GM13977 (cell line): ENCODE results near the gene IFITM2.

Experiments used
- DNase-seq: peaks from one replicate; pipeline ENCODE4 v3.0.0; 2012; ENCODE audit warnings: low spot score
- in situ Hi-C: fragments of 300-500 bp; cut with MboI; formaldehyde crosslinking; loops from one replicate; pipeline ENCODE4 v1.12.0; 2022; ENCODE audit warnings: low sequenced_read_pairs, low pct_unique_long_range_greater_than_20kb, mixed read lengths, inconsistent platforms; ENCODE audit not compliant: unreplicated experiment
- TF ChIP-seq, protein P1 (sequence below): IDR thresholded peaks from 2 replicates; pipeline ENCODE4 v1.5.1; 2012; ENCODE audit warnings: mild to moderate bottlenecking, control low read depth; ENCODE audit not compliant: insufficient read depth; ENCODE audit errors: extremely low read depth, missing control alignments

IFITM2 gene

DNA sequence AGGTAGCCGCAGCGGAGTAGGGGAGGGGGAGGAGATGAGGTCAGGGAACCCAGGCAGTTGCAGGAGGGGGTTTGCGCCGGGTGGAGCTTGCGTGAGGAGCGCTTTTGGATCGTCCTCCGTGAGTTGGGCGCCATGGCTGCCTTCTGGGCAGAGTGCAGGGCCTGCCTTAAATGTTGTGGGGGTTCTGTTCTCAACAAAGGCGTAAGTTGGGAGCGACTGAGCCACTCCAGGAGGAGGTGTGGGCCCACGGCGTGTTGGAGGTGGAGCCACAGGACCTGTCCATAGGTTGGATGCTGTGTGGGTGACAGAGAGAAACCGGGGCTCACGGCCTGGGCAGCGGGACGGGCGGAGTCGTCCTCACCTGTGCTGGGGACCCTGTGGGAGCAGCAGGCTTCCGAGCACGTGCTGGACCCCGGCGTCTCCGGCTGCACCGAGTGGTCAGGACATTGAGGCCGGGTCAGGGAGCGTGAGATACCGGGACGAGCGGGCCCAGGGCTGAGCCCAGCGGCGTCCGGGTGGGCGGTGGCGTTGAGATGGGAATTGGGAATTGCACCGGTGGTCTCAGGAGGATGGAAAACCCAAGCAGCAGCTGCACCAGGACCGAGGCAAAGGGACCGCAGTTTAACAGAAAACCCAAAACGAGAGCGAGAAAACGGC lies 19.7 kb upstream of the IFITM2 start:
- DNase-seq: no peak
- in situ Hi-C loops: no loop called here
- TF ChIP-seq, protein P1, sequence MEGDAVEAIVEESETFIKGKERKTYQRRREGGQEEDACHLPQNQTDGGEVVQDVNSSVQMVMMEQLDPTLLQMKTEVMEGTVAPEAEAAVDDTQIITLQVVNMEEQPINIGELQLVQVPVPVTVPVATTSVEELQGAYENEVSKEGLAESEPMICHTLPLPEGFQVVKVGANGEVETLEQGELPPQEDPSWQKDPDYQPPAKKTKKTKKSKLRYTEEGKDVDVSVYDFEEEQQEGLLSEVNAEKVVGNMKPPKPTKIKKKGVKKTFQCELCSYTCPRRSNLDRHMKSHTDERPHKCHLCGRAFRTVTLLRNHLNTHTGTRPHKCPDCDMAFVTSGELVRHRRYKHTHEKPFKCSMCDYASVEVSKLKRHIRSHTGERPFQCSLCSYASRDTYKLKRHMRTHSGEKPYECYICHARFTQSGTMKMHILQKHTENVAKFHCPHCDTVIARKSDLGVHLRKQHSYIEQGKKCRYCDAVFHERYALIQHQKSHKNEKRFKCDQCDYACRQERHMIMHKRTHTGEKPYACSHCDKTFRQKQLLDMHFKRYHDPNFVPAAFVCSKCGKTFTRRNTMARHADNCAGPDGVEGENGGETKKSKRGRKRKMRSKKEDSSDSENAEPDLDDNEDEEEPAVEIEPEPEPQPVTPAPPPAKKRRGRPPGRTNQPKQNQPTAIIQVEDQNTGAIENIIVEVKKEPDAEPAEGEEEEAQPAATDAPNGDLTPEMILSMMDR: no peak

DNA sequence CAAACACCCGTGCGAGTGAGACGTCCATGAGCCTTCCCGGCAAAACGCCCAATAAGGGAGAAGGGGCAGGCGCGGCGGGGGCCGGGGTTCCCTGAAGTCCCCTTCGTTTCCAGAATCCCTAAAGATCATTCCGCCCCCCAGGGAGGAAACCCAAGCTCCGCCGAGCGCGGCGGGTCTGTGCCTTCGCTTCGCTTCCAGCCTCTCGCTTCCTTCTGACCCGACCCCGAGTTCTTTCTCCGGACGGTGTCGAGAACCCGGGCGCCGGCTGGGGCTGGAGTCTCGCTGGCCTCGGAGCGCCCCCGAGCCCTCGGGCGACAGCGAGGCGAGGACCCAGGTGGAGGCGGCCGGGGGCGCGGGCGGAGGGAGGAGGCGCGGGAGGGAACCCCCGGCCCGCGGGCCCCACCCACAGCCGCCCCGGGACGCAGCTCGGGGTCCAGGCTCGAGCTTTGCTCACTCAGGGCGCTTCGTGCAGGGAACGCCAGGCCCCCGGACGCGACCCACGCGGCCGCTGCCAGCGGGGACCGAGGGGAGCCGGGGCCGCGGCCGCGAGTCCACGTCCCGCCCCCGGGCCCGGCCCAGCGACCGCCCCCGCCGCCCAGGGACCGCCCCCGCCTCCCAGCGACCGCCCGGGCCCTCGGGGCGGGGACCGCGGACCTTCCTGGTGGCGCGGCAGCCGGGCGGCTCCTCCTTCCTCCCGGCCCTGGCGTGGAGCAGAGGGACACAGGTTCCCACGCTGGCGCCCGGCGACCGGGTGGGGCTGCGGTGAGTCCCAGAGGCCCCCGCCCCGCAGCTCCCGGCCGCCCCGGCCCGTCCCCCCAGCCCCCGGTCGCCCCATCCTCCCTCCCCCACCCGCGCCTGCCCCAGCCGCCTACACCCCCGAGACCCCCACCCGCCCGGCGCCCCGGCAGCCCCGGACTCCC lies 18.9 kb upstream of the IFITM2 start, which contains the start of gene PGGHG:
Gene PGGHG, plus strand, starts transcription at position 649 of the 920 bp plus-strand sequence. CDS start 691 bp downstream, outside the sequence.
- TF ChIP-seq, protein P1: no peak
- in situ Hi-C loops: no loop called here
- DNase-seq: peak; percentile 95

DNA sequence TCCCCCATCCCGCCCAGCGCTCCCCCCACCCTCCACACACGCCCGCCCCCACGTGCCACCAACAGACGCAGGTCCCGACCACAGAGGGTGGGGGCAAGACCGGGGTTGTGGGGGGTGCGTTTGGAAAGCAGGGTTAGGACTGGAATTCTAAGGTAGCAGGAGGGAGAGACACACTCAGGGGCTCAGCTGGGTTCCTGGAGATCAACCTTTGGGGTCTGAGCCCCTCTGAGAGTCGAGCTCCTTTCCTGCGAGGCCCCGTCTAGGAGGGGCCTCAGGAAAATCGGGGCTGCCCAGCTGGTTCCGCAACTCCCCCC lies 18.3 kb upstream of the IFITM2 start:
- no peak for DNase-seq
- TF ChIP-seq, protein P1: no peak
- in situ Hi-C loops: no loop called here

DNA sequence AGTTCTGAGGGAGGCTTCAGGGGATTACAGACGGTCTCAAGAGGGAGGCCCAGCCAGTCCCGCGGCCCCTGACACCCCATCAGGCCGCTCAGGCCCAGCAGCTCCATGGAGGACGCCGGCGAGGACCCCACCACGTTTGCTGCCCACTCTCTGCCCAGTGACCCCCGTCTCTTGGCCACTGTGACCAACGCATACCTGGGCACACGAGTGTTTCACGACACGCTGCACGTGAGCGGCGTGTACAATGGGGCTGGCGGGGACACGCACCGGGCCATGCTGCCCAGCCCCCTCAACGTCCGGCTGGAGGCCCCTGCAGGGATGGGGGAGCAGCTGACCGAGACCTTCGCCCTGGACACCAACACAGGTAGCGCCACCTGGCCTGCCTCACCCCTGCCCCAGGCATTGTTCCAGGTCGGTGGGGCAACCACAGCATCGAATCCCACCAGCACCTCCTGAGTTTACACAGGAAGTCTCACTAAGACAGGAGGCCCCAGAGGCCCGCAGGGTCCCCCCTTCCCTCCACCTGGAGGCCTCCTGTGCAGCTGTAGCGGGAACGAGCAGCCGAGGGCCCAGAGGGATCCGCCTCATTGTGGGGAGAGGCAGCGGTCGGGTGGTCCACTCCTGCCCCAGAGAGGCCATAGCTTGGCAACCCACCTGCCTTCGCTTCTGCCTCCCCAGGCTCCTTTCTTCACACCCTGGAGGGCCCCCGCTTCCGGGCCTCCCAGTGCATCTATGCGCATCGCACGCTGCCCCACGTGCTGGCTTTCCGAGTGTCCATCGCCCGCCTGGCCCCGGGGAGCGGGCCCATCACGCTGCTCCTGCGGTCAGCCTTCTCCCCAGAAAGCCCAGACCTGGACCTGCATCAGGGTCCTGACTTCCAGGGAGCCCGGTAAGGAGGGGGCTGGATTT lies 17.6 kb upstream of the IFITM2 start:
- DNase-seq: peak; percentile 59
- in situ Hi-C loops: no loop called here
- TF ChIP-seq, protein P1: no peak

DNA sequence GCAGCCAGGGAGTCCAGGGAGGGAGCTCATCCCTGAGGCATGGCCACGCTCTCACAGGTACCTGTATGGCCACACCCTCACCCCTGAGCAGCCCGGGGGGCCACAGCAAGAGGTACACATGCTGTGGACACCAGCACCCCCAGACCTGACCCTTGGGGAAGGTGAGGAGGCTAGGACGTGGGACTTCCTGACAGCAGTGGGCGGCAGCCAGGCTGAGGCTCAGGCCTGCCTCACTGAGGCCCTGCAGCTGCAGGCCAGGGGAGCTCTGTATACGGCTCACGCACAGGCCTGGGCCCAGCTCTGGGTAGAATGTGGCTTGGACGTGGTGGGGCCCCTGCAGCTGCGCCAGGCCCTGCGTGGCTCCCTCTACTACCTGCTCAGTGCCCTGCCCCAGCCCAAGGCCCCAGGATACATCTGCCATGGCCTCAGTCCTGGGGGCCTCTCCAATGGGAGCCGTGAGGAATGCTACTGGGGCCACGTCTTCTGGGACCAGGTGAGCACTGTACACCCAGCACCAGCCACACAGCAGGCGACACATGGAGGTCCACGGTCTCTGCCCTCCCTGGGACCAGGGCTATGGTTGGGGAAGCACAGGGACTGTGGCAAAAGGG lies 16.9 kb upstream of the IFITM2 start:
- TF ChIP-seq, protein P1: no peak
- in situ Hi-C loops: no loop called here
- no peak for DNase-seq
